Spleen (tissue), 7 donors: ENCODE measurements around the gene PALLD.

Experiments
- CTCF ChIP-seq, 11 experiments: fragments of 200-600 bp in 7 of 11; fragments of 450-650 bp in 4 of 11; sonication (generic) in 4 of 11; IDR thresholded peaks in 8 of 11; conservative IDR thresholded peaks in 3 of 11; 1 replicate in 7 of 11; 2 replicates in 4 of 11; pipeline versions ENCODE4 v1.4.0 to v1.8.0; 2016 to 2021; ENCODE audit warnings: antibody characterized with exemption in 11 of 11, inconsistent platforms in 4 of 11, mild to moderate bottlenecking in 1 of 11
- POLR2A ChIP-seq, 3 donors: fragments of 450-650 bp; IDR thresholded peaks; one replicate each; pipeline ENCODE4 v1.5.1; 2017; ENCODE audit warnings: antibody characterized with exemption in 3 of 3, mild to moderate bottlenecking in 1 of 3
- donor health status: DM: no; HTN: no; CAD: no; lungs with moderate emphysema.
- donor health status: DM: no; HTN: no; CAD: no.
- donor health status: DM: no; HTN: no; CAD: no.

DNA sequence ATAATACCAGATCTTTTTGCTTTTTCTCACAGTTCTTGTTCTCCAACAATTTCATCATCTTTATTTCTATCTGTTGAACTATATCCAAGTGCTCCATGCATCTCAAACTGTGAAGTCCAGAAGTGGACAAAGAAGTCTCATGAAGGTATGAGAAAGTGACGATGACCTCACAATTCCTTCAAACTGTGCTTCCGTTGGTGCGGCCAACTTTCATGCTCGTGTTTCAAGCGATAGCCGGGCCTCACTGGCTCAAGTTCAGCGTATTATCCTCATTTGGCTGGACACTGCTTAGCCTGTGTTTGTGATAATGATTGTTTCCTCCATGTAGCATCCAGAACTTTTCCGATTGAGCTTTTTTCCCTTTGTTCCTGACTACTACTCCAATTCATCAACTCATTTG is 143.1 kb downstream of the PALLD start:
- TF ChIP-seq CTCF (IDR thresholded peaks at IDR 0.05 in 8 of 11, conservative IDR thresholded peaks at IDR 0.05 in 3 of 11) = no peak
- no peak for TF ChIP-seq POLR2A (IDR thresholded peaks at IDR 0.05)
